BLaER1 treated with 17β-estradiol and CSF1 and Interleukin-3, amounts not matched to agents 10 nM and 100 nM (cell line): ENCODE results near the gene NDST1.

ENCODE experiments used
- H3K27ac ChIP-seq, 11 experiments: shearing (Covaris generic); formaldehyde crosslinking; 2 replicates each; pipeline ENCODE4 v1.8.1; 2022
- H3K27me3 ChIP-seq, 11 experiments: shearing (Covaris generic); formaldehyde crosslinking; 2 replicates each; pipeline ENCODE4 v1.8.1; 2022
- H3K36me3 ChIP-seq, 11 experiments: shearing (Covaris generic); formaldehyde crosslinking; 2 replicates each; pipeline ENCODE4 v1.8.1; 2022
- H3K4me1 ChIP-seq, 10 experiments: shearing (Covaris generic); formaldehyde crosslinking; 2 replicates each; pipeline ENCODE4 v1.8.1; 2022
- H3K4me2 ChIP-seq, 11 experiments: shearing (Covaris generic); formaldehyde crosslinking; 2 replicates each; pipeline ENCODE4 v1.8.1; 2022
- H3K4me3 ChIP-seq, 10 experiments: shearing (Covaris generic); formaldehyde crosslinking; 2 replicates each; pipeline ENCODE4 v1.8.1; 2022
- H3K9ac ChIP-seq, 11 experiments: shearing (Covaris generic); formaldehyde crosslinking; 2 replicates each; pipeline ENCODE4 v1.8.1; 2022
- H3K9me3 ChIP-seq, 11 experiments: shearing (Covaris generic); formaldehyde crosslinking; replicated peaks in 1 of 11; 2 replicates each; pipeline ENCODE4 v1.8.1; 2022
- H4K20me1 ChIP-seq, 11 experiments: shearing (Covaris generic); formaldehyde crosslinking; 2 replicates each; pipeline ENCODE4 v1.8.1; 2022
- Cebpa-rat ChIP-seq, 11 experiments: shearing (Covaris generic); IDR thresholded peaks; 2 replicates each; pipeline ENCODE4 v1.8.1; 2022

The NDST1 gene

DNA sequence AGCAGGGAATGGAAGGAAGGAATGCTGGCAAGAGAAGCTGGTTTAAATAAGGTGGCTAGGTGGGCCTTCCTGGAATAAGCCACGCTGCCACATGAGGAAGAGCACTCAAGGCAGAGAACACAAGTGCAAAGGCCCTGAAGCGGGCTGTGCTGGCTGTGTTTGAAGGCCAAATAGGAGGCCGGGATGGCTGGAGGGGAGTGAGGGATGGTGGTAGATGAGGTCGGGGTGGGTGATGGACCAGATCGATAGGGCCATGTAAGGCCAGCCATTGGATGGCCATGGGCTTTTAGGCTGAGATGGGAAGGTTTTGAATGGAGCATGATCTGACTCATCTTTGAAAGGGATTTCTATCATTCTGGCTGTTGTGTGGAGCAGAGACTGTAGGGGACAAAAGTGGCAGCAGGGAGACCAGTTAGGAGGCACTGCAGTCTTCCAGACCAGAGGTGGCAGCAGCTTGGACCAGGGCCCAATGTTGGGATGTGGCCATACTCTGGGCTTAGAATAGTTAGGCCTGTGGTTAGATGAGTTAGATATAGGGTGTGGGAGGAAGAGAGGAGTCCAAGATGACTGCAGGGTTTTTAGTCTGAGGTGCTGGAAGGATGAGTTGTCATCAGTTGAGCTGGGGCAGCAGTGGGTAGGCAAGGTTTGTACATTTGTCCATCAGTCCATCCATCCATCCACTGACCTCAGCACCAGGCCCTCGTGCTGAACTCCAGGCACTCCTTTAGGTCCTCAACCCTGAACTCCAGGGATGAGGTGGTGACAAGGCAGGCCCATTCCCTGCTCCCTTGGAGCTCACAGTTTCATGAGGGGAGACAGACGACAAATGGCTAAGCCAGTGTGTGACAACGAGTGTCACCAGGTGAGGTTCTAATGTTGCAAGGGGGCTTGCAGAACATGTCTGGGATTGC lies 30.3 kb downstream of the NDST1 start:
- no peak overlapping the region for H3K9ac ChIP-seq
- H3K27me3 ChIP-seq = no peaks in the 10 kb centered on the region
- H3K4me2 ChIP-seq = no peak overlapping the region
- peaks cover 0 to 19% (median 0%) of the 10 kb centered on the region in 11 experiments; a peak in 3 of 22 replicates for H4K20me1 ChIP-seq
- TF ChIP-seq Cebpa-rat (IDR thresholded peaks at IDR 0.05) = no peak
- H3K9me3 ChIP-seq = peaks cover 0 to 13% (median 0%) of the 10 kb centered on the region in 11 experiments; a peak in 2 of 22 replicates
- H3K4me1 ChIP-seq = peaks cover 13 to 25% (median 19%) of the 10 kb centered on the region in 10 experiments
- H3K27ac ChIP-seq = no peak overlapping the region
- H3K36me3 ChIP-seq = peaks cover 84 to 100% (median 97%) of the 10 kb centered on the region in 11 experiments
- H3K4me3 ChIP-seq = no peak overlapping the region

DNA sequence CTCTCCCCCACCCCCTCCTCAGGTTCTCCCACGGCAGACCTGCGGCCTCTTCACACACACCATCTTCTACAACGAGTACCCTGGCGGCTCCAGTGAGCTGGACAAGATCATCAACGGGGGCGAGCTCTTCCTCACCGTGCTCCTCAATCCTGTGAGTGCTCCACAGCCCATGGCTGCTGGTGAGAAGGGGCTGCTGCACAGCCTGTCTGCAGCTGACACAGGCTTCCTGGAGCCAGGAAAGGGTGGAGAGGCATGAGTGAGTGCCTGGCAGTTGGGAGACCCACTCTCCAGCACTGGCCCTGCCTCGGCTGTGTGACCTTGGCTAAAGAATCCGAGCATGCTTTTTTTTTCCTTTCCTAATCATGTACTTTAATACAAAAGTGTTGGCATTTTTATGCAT lies 31.3 kb downstream of the NDST1 start:
- Histone ChIP-seq H3K4me1 (peaks cover 18 to 28% (median 23%) of the 10 kb centered on the region in 10 experiments), H3K36me3 (peaks cover 77 to 97% (median 87%) of the 10 kb centered on the region in 11 experiments), H3K9me3 (peaks cover 0 to 13% (median 0%) of the 10 kb centered on the region in 11 experiments; a peak in 2 of 22 replicates), H4K20me1 (peaks cover 0 to 18% (median 0%) of the 10 kb centered on the region in 11 experiments; a peak in 3 of 22 replicates), H3K27me3 (no peaks in the 10 kb centered on the region), H3K4me3 (no peak overlapping the region), H3K4me2 (no peak overlapping the region), H3K27ac (no peak overlapping the region), H3K9ac (no peak overlapping the region)
- no peak for TF ChIP-seq Cebpa-rat (IDR thresholded peaks at IDR 0.05)

DNA sequence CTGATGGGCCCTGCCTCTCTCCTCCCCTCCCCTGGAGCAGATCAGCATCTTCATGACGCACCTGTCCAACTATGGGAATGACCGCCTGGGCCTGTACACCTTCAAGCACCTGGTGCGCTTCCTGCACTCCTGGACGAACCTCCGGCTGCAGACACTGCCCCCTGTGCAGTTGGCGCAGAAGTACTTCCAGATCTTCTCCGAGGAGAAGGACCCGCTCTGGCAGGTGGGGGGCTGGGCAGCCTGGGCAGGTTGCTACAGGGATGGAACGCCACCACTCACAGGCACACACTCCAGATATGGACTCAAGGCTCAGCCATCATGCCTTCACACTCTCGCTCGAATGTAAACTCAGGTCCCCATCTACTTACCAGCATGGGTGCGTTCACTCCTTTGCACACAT lies 32.1 kb downstream of the NDST1 start:
- H3K4me3 ChIP-seq = no peak overlapping the region
- peaks cover 70 to 95% (median 81%) of the 10 kb centered on the region in 11 experiments for H3K36me3 ChIP-seq
- no peak for TF ChIP-seq Cebpa-rat (IDR thresholded peaks at IDR 0.05)
- peaks cover 0 to 13% (median 0%) of the 10 kb centered on the region in 11 experiments; a peak in 2 of 22 replicates for H3K9me3 ChIP-seq
- no peaks in the 10 kb centered on the region for H3K27me3 ChIP-seq
- H3K4me2 ChIP-seq = no peak overlapping the region
- no peak overlapping the region for H3K27ac ChIP-seq
- peaks cover 0 to 26% (median 0%) of the 10 kb centered on the region in 11 experiments; a peak in 4 of 22 replicates for H4K20me1 ChIP-seq
- peaks cover 21 to 34% (median 25%) of the 10 kb centered on the region in 10 experiments for H3K4me1 ChIP-seq
- no peak overlapping the region for H3K9ac ChIP-seq

DNA sequence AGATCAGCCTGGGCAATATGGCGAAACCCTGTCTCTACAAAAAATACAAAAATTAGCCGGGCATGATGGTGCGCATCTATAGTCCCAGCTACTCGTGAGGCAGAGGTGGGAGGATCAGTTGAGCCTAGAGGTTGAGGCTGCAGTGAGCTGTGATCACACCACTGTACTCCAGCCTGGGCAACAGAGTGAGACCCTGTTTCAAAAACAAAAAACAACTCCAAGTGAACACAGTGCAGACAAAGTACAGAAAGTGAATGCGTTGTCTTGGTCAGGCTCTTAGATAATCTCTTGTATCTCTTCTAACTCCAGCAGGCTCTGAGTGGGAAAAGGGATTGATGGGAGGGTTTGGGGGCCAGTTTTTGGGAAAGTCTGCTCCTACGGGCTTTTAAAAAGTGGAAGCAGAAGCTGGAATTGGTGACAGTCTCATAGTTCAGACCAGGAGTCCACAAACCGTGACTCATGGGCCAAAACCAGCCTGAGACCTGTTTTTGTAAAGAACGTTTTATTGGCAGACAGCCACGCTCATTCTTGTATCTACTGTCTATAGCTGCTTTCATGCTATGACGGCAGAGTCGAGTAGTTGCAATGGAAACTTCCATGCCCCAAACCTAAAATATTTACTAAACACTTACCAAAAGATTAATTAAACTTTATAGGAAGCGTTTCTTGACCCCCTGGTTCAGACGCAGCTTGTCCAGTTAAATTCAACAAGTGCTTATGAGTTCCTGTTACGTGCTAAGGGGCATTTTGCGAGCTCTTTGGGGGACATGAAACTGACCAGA lies 32.9 kb downstream of the NDST1 start:
- Histone ChIP-seq H3K4me1 (peaks cover 21 to 35% (median 25%) of the 10 kb centered on the region in 10 experiments), H3K4me3 (no peak overlapping the region), H3K9me3 (peaks cover 0 to 11% (median 0%) of the 10 kb centered on the region in 11 experiments; a peak in 2 of 22 replicates), H3K4me2 (peak overlapping the region in 1 of 11 experiments; percentile 77; a peak in 2 of 22 replicates), H3K27ac (peak overlapping the region in 1 of 11 experiments; percentile 62; a peak in 1 of 22 replicates), H3K36me3 (peaks cover 70 to 95% (median 81%) of the 10 kb centered on the region in 11 experiments), H3K27me3 (no peaks in the 10 kb centered on the region), H4K20me1 (peaks cover 0 to 24% (median 0%) of the 10 kb centered on the region in 11 experiments; a peak in 3 of 22 replicates), H3K9ac (no peak overlapping the region)
- no peak for TF ChIP-seq Cebpa-rat (IDR thresholded peaks at IDR 0.05)

DNA sequence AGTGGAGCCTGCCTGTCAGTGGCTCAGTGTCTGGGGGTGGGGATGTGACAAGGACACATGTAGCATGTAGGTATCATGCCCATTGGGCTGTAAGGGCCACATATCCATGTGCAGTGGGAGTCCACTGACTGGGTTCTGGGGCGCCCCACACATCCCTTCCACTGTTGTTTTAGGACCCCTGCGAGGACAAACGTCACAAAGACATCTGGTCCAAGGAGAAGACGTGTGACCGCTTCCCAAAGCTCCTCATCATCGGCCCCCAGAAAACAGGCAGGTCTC lies 33.4 kb downstream of the NDST1 start:
- Histone ChIP-seq H3K4me1 (peaks cover 21 to 35% (median 25%) of the 10 kb centered on the region in 10 experiments), H3K9me3 (peaks cover 0 to 10% (median 0%) of the 10 kb centered on the region in 11 experiments; a peak in 2 of 22 replicates), H3K36me3 (peaks cover 68 to 95% (median 81%) of the 10 kb centered on the region in 11 experiments), H3K9ac (no peak overlapping the region), H3K27me3 (no peaks in the 10 kb centered on the region), H3K4me3 (no peak overlapping the region), H4K20me1 (peaks cover 0 to 25% (median 0%) of the 10 kb centered on the region in 11 experiments; a peak in 3 of 22 replicates), H3K4me2 (peak overlapping the region in 3 of 11 experiments; percentile 61 to 77 (median 71); a peak in 3 of 22 replicates), H3K27ac (peak overlapping the region in 2 of 11 experiments; percentile 50 to 62; a peak in 3 of 22 replicates)
- no peak for TF ChIP-seq Cebpa-rat (IDR thresholded peaks at IDR 0.05)

DNA sequence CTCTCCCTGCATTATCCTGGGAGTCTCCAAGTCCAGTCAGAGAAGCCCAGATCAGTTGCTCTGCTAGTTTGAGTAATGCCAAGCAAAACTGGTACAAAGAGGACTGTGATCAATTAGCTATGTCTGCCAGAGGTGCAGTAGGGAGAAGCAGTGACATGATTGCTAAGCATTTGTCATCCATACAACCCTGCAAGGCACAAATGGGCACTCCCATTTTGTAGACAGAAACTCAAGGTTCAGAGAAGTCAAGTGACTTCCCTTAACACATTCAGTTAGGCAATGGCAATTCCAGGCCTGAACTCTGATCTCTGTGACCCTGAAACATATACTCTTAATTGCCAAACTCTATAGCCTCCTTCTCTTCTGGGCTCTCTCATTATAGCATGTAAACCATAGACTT lies 34.0 kb downstream of the NDST1 start:
- Histone ChIP-seq H3K4me1 (peaks cover 21 to 35% (median 25%) of the 10 kb centered on the region in 10 experiments), H3K9ac (no peak overlapping the region; a peak in 1 of 22 replicates), H3K36me3 (peaks cover 63 to 95% (median 80%) of the 10 kb centered on the region in 11 experiments), H3K4me2 (peak overlapping the region in 10 of 11 experiments; percentile 61 to 89 (median 75); a peak in 16 of 22 replicates), H3K27me3 (no peaks in the 10 kb centered on the region), H3K9me3 (peaks cover 0 to 5% (median 0%) of the 10 kb centered on the region in 11 experiments; a peak in 2 of 22 replicates), H3K27ac (peak overlapping the region in 9 of 11 experiments; percentile 7 to 67 (median 50); a peak in 11 of 22 replicates), H4K20me1 (peaks cover 0 to 28% (median 0%) of the 10 kb centered on the region in 11 experiments; a peak in 3 of 22 replicates), H3K4me3 (no peak overlapping the region)
- no peak for TF ChIP-seq Cebpa-rat (IDR thresholded peaks at IDR 0.05)

DNA sequence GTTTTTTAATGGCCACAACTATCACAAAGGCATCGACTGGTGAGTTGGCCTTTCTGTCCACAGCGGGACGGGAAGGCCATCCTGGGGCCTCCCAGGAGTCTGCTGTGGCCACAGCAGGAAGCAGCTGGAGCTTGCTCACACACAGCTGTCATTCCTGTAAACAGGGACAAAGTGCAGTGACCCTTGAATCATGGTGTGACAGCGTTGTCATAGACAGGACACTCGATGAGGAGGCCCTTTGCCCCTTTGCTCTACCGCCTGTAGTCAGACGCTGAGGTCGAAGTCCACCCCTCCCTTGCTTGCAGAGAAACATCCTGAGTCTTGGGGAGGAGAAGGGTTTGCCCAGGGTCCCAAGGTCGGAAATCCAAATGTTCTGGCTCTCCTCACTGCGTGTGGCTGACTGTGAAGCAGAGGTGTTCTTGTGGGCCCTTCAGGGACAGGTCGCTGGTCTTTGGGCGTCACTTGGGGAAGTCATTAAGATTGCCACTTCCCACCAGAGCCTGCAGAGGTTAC lies 35.1 kb downstream of the NDST1 start:
- H3K27me3 ChIP-seq = no peaks in the 10 kb centered on the region
- peaks cover 0 to 28% (median 0%) of the 10 kb centered on the region in 11 experiments; a peak in 3 of 22 replicates for H4K20me1 ChIP-seq
- peak overlapping the region; percentile 7 to 67 (median 55); a peak in 19 of 22 replicates for H3K27ac ChIP-seq
- no peak overlapping the region for H3K4me3 ChIP-seq
- H3K9ac ChIP-seq = peak overlapping the region; percentile 3 to 59 (median 43); a peak in 18 of 22 replicates
- peaks cover 58 to 95% (median 81%) of the 10 kb centered on the region in 11 experiments for H3K36me3 ChIP-seq
- peak overlapping the region; percentile 61 to 89 (median 76) for H3K4me2 ChIP-seq
- H3K9me3 ChIP-seq = no peaks in the 10 kb centered on the region
- H3K4me1 ChIP-seq = peaks cover 21 to 35% (median 25%) of the 10 kb centered on the region in 10 experiments
- no peak for TF ChIP-seq Cebpa-rat (IDR thresholded peaks at IDR 0.05)

DNA sequence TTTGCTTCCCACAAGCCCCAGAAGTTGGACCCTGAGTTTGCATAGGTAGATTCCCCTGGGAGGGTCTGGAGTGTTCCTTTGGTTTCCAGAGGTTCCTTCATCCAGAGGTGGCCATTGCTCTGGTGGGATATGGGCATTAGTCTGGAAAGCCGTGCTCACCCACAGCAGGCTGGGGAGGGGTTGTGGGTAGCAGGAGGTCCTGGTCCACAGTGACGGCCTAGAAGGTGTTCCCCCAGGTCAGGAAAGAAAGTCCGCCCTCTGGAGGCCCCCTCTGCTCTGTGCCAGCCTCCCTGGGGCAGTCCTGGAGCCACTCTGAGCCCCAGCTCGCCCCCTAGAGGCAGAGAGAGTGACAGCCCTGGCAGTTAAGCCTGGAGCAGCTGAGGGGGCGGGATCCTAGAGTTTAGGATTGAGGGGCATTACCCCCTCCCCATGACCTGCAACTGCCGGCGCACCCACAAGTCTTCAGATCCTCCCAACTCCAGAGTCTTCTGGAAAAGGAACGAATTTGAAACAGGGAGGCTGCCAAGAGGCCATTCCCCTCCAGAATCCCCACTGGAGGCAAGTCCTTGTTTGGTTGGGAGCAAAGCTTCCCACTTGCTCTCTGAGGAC lies 36.8 kb downstream of the NDST1 start:
- TF ChIP-seq Cebpa-rat (IDR thresholded peaks at IDR 0.05) = no peak
- Histone ChIP-seq H4K20me1 (peaks cover 0 to 28% (median 0%) of the 10 kb centered on the region in 11 experiments; a peak in 3 of 22 replicates), H3K4me2 (peak overlapping the region in 2 of 11 experiments; percentile 2 to 16; a peak in 1 of 22 replicates), H3K9me3 (no peaks in the 10 kb centered on the region), H3K9ac (no peak overlapping the region), H3K27ac (no peak overlapping the region), H3K4me3 (no peak overlapping the region), H3K27me3 (no peaks in the 10 kb centered on the region), H3K4me1 (peaks cover 21 to 35% (median 25%) of the 10 kb centered on the region in 10 experiments), H3K36me3 (peaks cover 58 to 95% (median 80%) of the 10 kb centered on the region in 11 experiments)
